HG03060 (cell line): ENCODE data around the gene HAP1.
"Not testable (repeated sequence)": the region's sequence is repeated elsewhere in the genome, so short reads cannot be mapped to it uniquely, and the experiment has no call there.

Source experiments
- ATAC-seq: cut with Tn5 transposase; IDR thresholded peaks from one replicate; pipeline ENCODE4 v1.9.1; 2021; ENCODE audit warnings: low read depth, moderate number of reproducible peaks; ENCODE audit not compliant: unreplicated experiment

Gene HAP1

DNA sequence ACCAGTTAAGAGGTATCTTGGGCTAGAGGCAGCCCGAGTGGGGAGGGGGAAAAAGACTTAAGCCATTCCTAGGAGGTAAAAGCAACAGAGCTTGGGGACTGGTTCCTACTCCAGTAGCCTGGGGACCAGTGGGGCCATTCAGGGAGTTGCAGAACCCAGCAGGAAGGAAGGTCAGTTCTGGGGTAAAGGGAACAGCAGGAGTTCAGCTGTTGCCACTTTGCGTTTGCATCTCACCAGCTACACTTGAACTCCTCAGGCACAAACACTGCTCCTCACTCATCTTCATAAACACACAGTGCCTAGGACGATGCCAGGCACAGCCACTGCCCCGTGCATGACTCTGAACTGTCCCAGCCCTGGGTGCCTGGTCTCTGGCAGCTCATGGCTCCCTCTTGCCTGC lies 4.0 kb downstream of the HAP1 start:
- no peak for ATAC-seq

DNA sequence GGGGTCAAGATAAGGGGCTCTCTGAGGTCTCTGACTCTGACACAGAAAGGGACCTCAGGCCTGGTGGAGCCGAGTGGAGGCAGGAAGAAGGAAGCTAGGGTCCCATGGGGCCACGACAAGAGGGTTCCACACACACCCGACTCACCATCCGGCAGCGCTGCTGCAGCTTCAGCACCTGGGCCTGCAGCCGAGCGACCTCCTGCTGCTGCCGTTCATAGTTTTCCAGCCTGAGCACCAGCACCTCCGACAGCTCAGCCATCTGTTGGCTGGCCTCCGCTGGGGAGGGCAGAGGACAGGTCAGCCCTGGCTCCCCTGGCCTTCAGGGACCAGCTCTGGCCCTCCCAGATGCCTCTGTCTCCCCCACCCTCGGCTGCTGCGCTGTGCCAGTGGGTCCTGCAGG lies 6.4 kb downstream of the HAP1 start:
- ATAC-seq: no peak

DNA sequence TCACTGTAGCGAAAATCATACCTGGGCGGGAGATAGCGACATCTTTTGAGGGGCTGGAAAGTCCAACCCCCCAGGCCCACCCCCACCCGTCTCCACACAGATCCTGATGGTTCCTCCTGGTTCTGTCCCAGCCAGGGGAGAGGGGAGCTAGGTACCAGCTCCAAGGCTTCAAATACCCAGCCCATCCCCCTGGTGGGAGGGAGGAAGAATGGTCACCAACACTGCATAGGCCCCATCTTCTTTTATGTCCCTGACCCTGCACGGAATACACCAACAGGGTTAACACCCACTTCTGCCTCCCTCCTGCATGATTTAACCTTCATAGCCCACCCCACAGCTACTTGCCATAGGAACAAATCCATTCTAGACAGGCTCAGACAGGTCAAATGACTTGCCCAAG lies 9.3 kb downstream of the HAP1 start:
- no peak for ATAC-seq

DNA sequence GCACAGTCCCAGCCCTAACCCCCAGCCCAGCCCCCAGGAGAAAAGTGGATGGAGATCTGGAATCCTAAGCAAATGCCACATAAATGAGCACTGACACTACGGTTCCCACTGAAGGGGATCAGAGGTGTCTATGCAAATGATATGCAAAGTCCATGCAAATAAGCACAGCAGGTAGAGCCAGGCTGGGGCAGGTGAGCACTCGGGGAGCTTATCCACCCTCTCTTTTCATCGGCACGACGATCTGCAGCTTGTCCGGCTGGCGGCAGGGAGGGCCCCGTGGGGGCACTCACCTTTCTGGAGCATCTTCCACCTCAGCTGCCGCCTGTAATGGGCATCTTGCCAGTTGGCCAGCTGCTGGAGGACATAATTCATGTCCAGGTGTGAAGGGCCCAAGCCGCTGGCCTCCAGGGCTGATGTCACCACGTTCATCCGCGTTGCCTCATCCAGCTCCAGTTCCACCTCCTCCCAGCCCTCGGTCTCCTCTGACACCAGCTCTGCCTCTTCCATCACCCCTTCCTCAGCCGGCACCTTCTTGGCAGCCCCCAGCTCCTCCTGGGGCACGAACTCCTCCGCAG lies 9.9 kb downstream of the HAP1 start:
- no peak for ATAC-seq

DNA sequence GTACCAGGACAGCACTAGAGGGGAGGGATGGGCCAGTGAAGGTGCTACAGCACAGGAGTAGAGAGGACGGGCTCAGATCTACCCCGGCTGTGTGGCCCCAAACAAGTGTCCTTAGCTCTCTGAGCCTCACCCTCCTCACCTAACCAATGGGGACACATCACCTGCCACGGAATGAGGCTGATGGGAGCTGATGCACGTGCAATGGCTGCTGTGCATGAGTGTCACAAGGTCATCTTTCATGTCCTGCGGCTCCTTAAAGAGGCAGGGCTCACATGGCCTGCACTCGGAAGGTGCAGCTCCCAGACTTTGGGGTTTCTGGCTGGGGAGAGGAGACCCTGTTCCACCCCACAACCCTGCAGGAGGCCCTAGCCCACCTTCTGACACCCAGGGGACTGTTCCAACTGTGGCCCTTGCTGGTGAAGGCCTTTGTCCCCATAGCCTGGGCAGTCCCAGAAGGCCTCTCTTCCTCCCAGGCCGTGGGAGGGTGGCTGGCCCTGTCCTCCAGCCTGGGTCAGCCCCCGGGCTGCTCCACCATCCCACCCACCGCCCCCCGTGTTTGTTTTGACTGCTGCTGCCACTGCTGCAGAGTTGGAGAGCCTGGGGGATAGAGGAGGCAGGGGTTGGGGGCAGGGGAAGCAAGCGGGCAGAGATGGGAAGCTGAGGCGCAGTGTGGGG lies 10.5 kb downstream of the HAP1 start:
- ATAC-seq: no peak

DNA sequence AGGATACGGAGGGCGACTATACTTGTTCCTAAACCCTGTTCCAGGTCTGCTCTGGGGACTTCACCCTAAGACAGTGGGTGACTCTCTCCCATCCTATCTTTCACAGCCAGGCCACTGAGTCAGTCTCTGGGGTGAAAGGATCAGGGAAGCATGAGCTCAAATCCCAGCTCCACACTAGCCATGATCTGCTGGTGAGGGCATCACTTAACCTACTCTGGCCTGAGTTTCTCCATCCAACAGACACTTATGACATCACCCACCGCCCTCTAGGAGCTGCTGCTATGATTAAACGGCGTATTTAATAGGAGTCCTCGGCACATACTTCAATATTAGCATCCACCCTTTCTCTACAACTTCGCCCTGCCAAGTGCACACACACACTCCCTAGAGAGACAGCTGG lies 12.2 kb downstream of the HAP1 start:
- ATAC-seq: no peak

DNA sequence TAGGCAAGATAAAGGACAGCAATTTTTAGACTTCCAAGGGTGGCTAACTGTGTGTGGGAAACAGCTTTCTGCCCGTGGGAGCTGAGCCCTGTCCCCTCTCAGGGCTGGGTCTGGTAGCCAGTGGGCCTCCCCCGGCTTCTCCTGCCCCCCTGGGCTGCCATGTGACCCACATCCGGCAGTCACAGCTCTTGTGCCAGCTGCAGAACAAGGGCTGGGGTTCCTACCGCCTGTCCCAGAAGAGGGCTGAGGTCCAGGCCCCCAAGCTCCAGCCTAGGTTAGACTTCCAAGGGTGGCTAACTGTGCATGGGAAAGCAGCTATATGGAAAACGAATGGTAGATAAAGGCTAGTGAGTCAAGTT lies 16.2 kb downstream of the HAP1 start:
- ATAC-seq: no peak

DNA sequence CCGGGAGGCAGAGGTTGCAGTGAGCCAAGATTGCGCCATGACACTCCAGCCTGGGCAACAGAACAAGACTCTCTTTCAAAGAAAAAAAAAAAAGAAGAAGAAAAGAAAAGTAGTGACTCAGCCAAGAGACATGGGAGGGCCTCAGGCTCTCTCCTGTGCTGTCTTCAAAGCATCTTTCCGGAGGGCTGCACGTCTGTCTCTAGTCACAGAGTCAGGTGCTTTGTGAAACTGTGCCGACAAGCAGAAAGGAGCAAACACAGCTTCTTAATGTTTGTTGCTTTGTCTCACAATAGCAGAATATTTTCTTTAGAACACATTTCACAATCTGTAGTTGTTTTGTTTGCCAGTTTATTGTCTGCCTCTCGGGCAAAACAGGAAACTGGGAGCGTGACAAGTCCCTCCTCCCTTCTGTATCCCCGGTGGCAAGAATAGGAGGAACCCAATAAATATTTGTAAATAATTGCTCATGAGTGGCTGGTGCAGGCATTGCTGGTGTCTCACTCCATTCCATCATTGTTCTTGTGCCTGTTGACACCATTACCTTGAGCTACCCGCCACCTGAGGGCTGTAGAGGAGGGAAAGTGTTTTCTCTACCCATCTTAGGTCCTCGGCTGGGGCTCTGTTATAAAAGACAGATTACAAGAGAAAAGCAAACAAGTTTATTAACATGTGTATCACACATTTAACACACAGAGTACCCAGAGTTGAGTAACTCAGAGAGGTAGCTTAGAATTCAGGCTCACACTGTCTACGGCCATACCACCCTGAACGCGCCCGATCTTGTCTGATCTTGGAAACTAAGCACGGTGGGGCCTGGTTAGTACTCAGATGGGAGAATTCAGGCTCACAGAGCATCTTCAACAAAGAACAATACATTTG lies 16.8 kb downstream of the HAP1 start:
- no peak for ATAC-seq

DNA sequence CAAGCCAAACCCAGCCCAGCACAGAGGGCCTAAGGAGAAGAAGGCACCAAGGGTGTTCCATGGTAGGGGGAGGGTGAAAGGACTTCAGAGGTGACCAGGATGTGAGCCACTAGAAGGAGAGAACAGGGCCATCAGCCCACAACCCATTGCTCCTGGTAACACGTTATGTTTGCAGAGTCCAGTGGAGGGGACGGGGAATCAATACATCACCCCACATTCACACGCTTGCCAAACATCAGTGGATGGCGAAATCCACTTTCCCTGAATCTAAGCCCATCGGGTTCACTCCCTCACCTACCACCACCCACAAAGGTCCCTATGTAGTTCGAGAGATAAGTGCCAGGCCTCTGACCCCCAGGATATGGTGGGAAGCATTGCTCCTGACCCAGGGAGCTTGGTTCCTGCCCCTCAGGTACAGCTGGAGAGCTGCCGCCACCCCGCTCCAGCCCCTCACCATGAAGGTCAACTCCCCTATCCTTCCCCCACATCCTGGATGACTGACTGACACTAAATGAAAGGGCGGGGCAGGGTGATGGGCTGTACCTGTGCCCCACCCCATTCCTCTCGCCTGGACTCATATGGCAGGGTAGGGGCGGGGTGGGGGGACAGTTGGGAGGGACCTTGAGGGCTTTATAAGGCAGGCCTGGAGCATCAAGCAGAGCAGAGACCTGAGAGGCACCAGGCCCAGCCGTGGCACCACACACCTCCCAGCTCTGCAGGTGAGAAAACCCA lies 22.6 kb downstream of the HAP1 start, which contains the start of gene GAST:
Gene GAST, plus strand, starts transcription at position 663 of the 732 bp plus-strand sequence. CDS start 3,106 bp downstream, outside the sequence.
- ATAC-seq: no peak

DNA sequence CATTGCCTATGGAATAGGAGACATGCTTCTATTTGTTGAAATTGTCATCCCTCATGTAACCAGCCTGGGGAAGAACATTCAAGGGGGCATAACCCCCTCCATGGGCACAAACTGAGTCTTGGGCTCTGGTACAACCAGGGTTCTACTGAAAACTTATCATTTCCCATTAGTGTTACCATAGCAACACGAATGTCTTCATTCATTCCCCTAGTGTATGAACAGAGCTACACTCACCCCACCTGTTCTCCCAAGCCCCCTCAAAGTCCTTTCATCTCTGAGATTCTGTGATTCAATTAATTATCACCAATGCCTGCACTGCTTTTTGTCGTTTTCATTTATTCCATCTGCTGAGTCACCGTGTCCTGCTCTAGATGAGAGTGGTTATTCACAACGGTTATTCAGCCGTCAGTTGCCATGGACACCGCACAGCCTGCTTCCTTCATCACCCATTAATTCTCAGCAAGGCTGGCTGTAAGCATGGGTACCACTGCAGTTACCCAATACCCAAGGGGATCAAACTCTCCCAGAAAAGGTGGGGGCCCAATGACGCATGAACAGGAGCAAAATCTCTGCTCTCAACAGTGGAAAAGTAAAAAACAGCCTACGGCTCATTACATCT lies 23.9 kb downstream of the HAP1 start:
- ATAC-seq: no peak

DNA sequence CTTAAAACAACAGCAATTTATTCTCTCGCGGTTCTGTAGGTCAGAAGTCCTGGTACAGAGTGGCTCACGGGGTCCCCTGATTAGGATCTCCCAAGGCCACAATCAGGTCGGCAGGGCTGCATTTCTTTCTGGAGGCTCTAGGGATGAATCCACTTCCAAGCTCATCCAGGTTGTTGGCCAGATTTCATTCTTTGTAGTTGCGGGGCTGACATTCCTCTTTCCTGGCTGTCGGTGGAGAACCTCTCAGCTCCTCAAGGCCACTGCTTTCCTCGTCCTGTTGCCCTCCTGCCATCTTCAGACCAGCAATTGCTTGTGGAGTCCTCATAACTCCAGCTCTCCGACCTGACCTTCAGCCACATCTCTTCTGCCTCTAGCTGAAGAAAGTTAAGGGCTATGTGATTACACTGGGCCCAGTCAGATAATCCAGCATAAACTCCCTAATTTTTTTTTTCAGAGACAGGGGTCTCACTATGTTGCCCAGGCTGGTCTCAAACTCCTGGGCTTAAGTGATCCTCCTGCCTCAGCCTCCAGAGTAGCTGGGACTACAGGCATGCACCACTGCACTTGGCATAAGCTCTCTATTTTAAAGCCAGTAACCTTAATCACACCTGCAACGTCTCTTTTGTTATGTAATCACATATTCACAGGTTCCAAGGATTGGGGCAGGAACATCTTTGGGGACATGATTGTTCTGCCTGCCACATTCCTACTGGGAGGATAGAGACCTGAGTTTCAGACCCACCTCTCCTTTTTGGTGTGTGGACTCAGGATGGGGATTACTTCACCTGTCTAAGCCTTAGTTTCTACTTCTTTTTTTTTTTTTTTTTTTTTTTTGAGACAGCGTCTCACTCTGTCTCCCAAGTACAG lies 26.4 kb downstream of the HAP1 start:
- ATAC-seq: no peak

DNA sequence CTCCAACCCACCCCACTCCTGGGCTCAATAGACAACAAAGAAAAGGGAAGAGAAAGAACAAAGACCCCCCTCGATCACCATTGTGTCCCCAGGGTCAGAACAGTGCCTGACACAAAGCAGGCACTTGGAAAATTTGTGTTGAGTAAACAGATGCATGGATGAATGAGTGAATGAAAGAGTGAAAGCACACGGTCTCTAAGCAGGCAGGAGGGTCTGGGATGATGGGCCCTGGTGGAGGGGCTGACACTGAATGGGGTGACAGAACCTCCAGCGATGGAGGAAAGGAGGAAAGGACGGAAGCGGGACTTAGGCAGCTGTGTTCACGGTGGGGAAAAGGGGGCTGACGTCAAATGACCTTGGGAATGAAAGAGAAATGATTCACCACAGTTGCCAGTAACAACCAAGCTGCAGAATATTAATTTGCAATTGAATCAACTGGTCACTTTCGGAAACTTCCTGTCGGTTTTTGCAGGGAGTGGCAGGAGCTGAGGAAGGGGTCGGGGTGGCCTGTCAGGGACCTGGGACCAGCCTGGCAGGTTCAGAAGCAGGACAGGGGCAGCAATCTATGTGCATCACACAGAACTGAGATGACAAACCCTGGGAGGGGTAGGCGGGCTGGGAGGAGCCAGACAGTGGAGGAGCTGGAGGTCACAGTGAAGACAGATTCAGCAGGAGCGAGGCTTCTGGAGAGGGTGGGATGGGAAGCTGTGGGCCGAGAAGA lies 29.0 kb downstream of the HAP1 start:
- ATAC-seq: no peak

DNA sequence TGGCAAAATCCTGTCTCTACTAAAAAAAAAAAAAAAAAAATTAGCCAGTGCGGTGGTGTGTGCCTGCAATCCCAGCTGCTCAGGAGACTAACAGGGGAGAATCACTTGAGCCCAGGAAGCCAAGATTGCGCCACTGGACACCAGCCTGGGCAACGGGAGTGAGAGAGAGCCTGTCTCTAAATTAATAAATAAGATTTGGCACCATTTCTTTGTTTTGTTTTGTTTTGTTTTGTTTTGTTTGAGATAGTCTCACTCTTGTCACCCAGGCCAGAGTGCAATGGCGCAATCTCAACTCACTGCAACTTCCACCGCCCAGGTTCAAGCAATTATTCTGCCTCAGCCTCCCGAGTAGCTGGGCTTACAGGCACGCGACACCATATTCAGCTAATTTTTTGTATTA lies 31.7 kb downstream of the HAP1 start:
- ATAC-seq: no peak

DNA sequence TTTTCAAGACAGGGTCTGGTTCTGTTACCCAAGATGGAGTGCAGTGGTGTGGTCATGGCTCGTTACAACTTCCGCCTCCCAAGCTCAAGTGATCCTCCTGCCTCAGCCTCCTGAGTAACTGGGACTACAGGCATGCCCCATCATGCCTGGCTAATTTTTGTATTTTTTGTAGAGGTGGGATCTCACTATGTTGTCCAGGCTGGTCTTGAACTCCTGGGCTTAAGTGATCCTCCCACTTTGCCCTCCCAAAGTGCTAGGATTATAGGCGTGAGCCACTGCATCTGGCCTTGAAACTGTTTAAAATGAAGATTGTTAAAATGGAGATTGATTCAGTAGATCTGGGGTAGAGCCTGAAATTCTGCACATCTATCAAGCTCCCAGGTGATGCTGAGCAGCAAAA lies 33.6 kb downstream of the HAP1 start:
- ATAC-seq: not testable (repeated sequence)

DNA sequence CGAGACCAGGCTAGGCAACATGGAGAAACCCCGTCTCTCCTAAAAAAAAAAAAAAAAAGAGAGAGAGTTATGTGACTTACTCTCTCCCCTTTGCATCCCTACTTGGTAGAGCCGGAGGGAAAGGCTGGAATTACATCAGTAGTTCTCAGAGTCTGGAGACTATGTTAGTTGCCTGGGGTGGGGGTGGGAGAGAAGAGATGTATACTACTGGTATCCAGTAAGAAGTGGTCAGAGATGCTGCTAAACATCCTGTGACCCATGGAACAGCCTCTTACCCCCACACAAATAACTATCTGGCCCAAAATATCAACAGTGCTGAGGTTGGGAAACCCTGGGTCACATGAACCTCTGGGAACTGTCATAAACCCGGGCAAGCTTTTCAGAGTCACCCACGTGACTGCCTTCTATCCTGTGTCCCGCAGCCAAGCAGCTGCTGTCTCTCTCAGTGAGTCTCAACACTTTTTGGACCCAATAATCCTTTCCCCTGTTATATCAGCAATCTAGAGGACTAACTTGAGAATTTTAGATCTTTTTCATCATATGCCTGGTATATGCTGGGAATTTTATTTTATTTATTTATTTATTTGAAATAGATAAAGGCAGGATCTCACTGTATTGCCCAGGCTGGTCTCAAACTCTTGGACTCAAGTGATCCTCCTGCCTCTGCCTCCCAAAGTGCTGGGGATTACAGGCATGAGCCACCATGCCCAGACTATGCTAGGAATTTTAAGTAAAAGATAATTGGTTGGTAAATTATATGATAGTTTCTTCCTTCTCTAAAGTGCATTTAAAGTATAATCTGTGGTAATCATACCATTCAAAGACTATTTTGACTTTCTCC lies 37.1 kb downstream of the HAP1 start:
- no peak for ATAC-seq

DNA sequence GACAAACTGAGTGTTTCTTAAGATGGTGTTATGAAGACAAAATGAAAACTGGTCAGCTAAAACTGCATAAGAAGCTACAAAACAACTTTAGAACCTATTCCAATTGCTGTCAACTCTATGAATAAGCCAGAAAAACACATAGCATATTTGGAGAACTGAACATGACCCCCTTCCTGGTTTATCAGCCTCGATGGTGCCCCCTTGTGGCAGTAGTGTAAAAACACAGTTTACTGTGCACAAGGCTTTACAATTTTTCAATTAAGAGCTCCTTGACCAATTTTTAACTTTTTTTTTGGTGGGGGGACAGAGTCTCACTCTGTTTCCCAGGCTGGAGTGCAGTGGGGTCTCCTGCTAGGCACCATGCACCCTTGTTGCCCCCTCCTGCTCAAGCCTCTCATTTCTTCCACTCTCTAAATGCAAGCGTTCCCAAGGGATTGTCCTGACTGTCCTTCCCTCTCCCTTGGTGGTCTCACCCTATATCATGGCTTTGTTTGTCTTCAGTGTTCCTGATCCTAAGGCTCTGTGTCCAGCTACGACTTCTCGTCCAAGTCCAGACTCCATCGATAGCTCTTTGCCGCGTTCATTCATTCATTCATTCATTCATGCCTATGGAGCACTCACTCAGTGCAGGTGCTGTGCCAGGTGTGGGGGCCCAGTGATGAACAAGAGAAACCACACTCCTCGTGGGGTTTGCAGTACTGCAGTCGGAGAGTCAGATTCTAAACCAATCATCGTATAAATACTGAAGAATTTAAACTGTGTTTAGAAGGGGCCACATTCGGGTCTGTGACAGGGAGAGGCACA lies 38.3 kb downstream of the HAP1 start:
- no peak for ATAC-seq

DNA sequence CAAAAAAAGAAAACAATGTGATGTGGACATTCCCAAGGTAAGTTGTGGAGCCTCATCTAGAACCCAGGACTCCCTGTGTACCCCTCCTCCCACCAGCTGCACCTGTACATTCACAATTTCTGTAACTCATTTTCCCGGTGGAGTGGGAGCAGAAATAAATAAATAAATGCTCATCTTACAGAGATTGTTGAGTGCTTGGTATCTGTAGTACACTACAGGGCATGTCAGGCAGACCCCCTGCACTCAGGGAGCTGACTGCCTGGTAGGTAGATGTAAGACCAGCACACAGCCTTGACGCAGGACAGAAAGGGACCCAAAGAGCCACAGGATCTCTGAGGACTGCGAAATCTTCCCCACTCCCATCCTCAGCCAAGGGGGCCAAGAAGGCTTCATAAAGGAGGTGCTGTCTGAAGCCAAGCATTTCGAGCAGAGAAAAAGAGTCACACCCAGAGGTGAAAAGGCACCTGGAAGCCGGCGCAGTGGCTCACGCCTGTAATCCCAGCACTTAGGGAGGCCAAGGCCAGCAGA lies 39.2 kb downstream of the HAP1 start:
- no peak for ATAC-seq
